KMS-11 (cell line): ENCODE data around the gene HIGD1A.

Experiments
- H2AFZ ChIP-seq: fragments of 200-600 bp; sonication (generic); 2 replicates; pipeline ENCODE4 v1.6.1; 2016; ENCODE audit warnings: antibody characterized with exemption, mixed run types, low read depth
- H3K27ac ChIP-seq: fragments of 200-600 bp; sonication (generic); 2 replicates; pipeline ENCODE4 v1.6.1; 2016; ENCODE audit warnings: mild to moderate bottlenecking, mixed run types
- H3K27me3 ChIP-seq: fragments of 200-600 bp; sonication (generic); 2 replicates; pipeline ENCODE4 v1.6.1; 2017; ENCODE audit warnings: mild to moderate bottlenecking, low read depth, mixed run types, moderate library complexity; ENCODE audit not compliant: insufficient read depth
- H3K36me3 ChIP-seq: fragments of 200-600 bp; sonication (generic); 2 replicates; pipeline ENCODE4 v1.6.1; 2017; ENCODE audit warnings: mild to moderate bottlenecking, mixed run types; ENCODE audit not compliant: insufficient read depth
- H3K4me1 ChIP-seq: fragments of 200-600 bp; sonication (generic); 2 replicates; pipeline ENCODE4 v1.6.1; 2016; ENCODE audit warnings: mild to moderate bottlenecking, low read depth, mixed run types; ENCODE audit not compliant: poor library complexity, severe bottlenecking
- H3K4me2 ChIP-seq: fragments of 200-600 bp; sonication (generic); 2 replicates; pipeline ENCODE4 v1.7.0; 2016; ENCODE audit warnings: mild to moderate bottlenecking, mixed run types
- H3K4me3 ChIP-seq: fragments of 200-600 bp; sonication (generic); IDR thresholded peaks from 2 replicates; pipeline ENCODE4 v1.6.1; 2017; ENCODE audit warnings: low read depth, low read length, mixed read lengths; ENCODE audit not compliant: insufficient read depth
- H3K79me2 ChIP-seq: fragments of 200-600 bp; sonication (generic); 2 replicates; pipeline ENCODE4 v1.6.1; 2016; ENCODE audit warnings: low read depth, mixed run types; ENCODE audit not compliant: insufficient read depth
- H3K9ac ChIP-seq: fragments of 200-600 bp; sonication (generic); 2 replicates; pipeline ENCODE4 v1.6.1; 2016; ENCODE audit warnings: mild to moderate bottlenecking, mixed run types
- H4K20me1 ChIP-seq: fragments of 200-600 bp; sonication (generic); 2 replicates; pipeline ENCODE4 v1.6.1; 2016; ENCODE audit warnings: mild to moderate bottlenecking, mixed run types; ENCODE audit not compliant: insufficient read depth
- TF ChIP-seq, protein P1 (sequence below): fragments of 200-600 bp; sonication (generic); conservative IDR thresholded peaks from 2 replicates; pipeline ENCODE4 v1.6.1; 2017; ENCODE audit warnings: low read depth, mild to moderate bottlenecking, antibody characterized with exemption, low read length, moderate library complexity, mixed read lengths

The HIGD1A gene

DNA sequence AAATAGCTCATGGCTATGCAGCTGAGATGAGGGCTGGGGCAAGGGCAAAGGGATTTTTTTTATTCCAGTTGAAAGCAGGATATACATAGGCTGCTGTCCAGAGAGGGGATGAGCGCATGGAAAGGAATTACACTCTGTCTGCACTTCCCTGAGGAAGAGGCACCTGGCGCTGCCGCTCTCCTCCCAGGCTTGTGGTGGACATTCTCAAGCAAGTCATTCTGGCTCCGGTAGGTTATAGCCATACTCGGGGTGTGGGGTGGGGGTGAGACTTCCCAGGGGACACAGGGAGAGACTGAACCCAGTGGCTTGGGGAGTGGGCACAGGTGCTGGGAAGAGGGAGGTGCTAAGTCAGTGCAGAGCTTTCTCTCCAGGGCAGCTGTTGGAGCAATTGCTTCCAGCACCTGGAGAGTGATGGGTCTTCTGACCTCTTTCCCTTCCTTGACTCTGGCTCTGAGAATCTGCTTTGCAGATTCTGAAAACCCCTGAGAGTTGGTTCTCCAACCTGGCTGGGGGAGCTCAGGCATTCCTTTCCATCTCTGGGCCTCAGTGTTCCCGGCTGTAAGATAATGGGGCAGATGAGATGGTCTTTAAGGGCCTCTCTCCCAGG, 47.0 kb upstream of the HIGD1A start:
- no peak overlapping the region for H3K9ac ChIP-seq
- H2AFZ ChIP-seq: no peak overlapping the region
- H3K79me2 ChIP-seq: no peaks in the 10 kb centered on the region
- H3K4me3 ChIP-seq: no peak overlapping the region
- no peaks in the 10 kb centered on the region for H3K27me3 ChIP-seq
- no peak overlapping the region for H3K4me2 ChIP-seq
- H3K36me3 ChIP-seq: no peaks in the 10 kb centered on the region
- no peak overlapping the region for H3K27ac ChIP-seq
- no peaks in the 10 kb centered on the region for H3K4me1 ChIP-seq
- no peaks in the 10 kb centered on the region for H4K20me1 ChIP-seq
- TF ChIP-seq, protein P1, sequence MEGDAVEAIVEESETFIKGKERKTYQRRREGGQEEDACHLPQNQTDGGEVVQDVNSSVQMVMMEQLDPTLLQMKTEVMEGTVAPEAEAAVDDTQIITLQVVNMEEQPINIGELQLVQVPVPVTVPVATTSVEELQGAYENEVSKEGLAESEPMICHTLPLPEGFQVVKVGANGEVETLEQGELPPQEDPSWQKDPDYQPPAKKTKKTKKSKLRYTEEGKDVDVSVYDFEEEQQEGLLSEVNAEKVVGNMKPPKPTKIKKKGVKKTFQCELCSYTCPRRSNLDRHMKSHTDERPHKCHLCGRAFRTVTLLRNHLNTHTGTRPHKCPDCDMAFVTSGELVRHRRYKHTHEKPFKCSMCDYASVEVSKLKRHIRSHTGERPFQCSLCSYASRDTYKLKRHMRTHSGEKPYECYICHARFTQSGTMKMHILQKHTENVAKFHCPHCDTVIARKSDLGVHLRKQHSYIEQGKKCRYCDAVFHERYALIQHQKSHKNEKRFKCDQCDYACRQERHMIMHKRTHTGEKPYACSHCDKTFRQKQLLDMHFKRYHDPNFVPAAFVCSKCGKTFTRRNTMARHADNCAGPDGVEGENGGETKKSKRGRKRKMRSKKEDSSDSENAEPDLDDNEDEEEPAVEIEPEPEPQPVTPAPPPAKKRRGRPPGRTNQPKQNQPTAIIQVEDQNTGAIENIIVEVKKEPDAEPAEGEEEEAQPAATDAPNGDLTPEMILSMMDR: no peak

DNA sequence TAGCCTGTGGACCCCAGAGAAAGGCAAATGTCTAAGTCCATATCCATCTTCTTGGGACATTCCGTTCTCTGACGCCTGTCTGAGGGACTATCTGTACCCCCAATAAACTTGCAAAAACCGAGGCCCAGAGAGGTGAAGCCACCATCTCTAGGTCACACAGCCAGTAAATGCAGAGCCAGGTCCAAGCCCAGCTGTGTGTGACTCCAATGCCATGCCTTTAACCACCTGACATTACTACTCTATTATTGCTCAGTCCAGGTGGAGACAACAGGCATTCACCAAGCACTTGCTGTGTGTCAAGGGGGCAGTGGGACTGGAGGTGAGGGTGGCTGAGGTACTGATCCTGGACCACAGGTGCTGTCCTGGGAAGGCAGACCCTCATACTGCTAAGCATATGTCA, 46.0 kb upstream of the HIGD1A start:
- H3K9ac ChIP-seq: no peak overlapping the region
- no peaks in the 10 kb centered on the region for H3K79me2 ChIP-seq
- TF ChIP-seq, protein P1: no peak
- H3K36me3 ChIP-seq: no peaks in the 10 kb centered on the region
- H3K4me1 ChIP-seq: no peaks in the 10 kb centered on the region
- no peaks in the 10 kb centered on the region for H4K20me1 ChIP-seq
- no peak overlapping the region for H3K27ac ChIP-seq
- no peaks in the 10 kb centered on the region for H3K27me3 ChIP-seq
- H2AFZ ChIP-seq: no peak overlapping the region
- no peak overlapping the region for H3K4me2 ChIP-seq
- H3K4me3 ChIP-seq: no peak overlapping the region

DNA sequence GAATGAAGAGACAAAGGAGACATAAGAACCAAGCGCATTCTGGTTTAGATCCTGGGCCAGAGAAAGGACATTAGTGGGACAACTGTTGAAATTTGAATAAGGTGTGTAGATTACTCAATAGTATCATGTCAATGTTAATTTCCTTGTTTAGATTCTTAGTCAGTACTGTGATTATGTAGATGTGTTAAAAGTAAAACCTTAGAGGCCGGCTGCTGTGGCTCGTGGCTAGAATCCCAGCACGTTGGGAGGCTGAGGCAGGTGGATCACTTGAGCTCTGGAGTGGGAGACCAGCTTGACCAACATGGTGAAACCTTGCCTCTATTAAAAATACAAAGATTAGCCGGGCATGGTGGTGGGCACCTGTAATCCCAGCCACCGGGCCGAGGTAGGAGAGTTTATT, 44.7 kb upstream of the HIGD1A start:
- Histone ChIP-seq H3K36me3 (no peaks in the 10 kb centered on the region), H3K4me3 (no peak overlapping the region), H3K27ac (no peak overlapping the region), H2AFZ (no peak overlapping the region), H3K9ac (no peak overlapping the region), H3K79me2 (no peaks in the 10 kb centered on the region), H3K4me2 (no peak overlapping the region), H4K20me1 (no peaks in the 10 kb centered on the region), H3K27me3 (no peaks in the 10 kb centered on the region), H3K4me1 (no peaks in the 10 kb centered on the region)
- TF ChIP-seq, protein P1: no peak

DNA sequence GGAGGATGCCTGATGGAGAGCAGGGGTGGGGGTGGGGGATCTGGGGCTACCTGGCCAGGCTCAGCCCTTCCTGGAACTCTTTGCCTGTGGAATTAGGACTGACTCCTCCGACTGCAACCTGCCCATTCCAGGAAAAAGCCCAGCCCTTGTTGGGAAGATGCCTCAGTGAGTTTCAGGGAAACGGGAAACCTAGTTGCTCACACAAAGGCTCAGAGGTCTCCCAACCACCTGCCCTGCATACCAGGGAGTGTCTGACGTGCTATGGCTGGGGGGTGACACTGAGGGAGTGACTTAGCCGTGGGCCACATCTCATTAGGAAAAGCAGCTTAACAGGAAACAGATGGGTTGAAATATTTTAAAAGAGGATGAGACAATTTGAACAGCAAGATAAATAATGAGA, 43.4 kb upstream of the HIGD1A start:
- H2AFZ ChIP-seq: no peak overlapping the region
- H3K4me2 ChIP-seq: no peak overlapping the region
- TF ChIP-seq, protein P1: no peak
- H3K9ac ChIP-seq: no peak overlapping the region
- no peak overlapping the region for H3K27ac ChIP-seq
- no peaks in the 10 kb centered on the region for H3K36me3 ChIP-seq
- no peaks in the 10 kb centered on the region for H4K20me1 ChIP-seq
- H3K27me3 ChIP-seq: no peaks in the 10 kb centered on the region
- H3K4me3 ChIP-seq: no peak overlapping the region
- H3K4me1 ChIP-seq: no peaks in the 10 kb centered on the region
- H3K79me2 ChIP-seq: no peaks in the 10 kb centered on the region
